IPS DF 6.9 (cell line): ENCODE measurements around the gene STX7.
A peak's percentile ranks its signal among the peaks of the same experiment; 100 is the strongest.
"Not testable (repeated sequence)": the region's sequence is repeated elsewhere in the genome, so short reads cannot be mapped to it uniquely, and the experiment has no call there.

Experiments used
- DNase-seq: peaks from one replicate; pipeline ENCODE4 v3.0.0-alpha.2; 2013; ENCODE audit warnings: low read depth, low spot score
- H3K27ac ChIP-seq: one replicate; pipeline ENCODE4 v1.5.1; 2013; ENCODE audit warnings: low read length, control low read depth
- H3K27me3 ChIP-seq: 2 replicates; pipeline ENCODE4 v1.6.1; 2013; ENCODE audit warnings: mild to moderate bottlenecking, low read length; ENCODE audit not compliant: control insufficient read depth, insufficient read depth
- H3K36me3 ChIP-seq: 2 replicates; pipeline ENCODE4 v1.6.1; 2013; ENCODE audit warnings: low read length; ENCODE audit not compliant: control insufficient read depth, insufficient read depth
- H3K4me1 ChIP-seq: 2 replicates; pipeline ENCODE4 v1.6.1; 2013; ENCODE audit warnings: low read length; ENCODE audit not compliant: control insufficient read depth, insufficient read depth
- H3K4me3 ChIP-seq: 2 replicates; pipeline ENCODE4 v1.5.1; 2013; ENCODE audit warnings: mild to moderate bottlenecking, low read length
- H3K9me3 ChIP-seq: 2 replicates; pipeline ENCODE4 v1.6.1; 2013; ENCODE audit warnings: low read length, inconsistent platforms; ENCODE audit not compliant: control insufficient read depth, insufficient read depth
- WGBS: extraction: QIAGEN DNeasy Blood & Tissue Kit; methylation state at CpG from one replicate; pipeline ENCODE4 v1.1.7; 2013; ENCODE audit warnings: mixed read lengths, missing lambda C conversion rate; ENCODE audit not compliant: insufficient read length, insufficient coverage; 5-methylcytosine and 5-hydroxymethylcytosine counted together

Gene STX7

GRCh38 chr6:132512638-132513632 lies at the start of gene STX7:
Gene STX7 (minus strand): TSS chr6:132513116. CDS start chr6:132503530, 9,586 bp downstream.
- Histone ChIP-seq H3K36me3 (no peaks in the 10 kb centered on the region), H3K4me3 (peak within 1 kb of the TSS; percentile 76; the same call in 1 of the 2 replicates), H3K27me3 (no peaks in the 10 kb centered on the region), H3K4me1 (no peaks in the 10 kb centered on the region), H3K27ac (no peak within 1 kb of the TSS), H3K9me3 (no peaks in the 10 kb centered on the region)
- no CpG with 5 or more reads among the region's 67 CpGs for WGBS
- peak; percentile 63 for DNase-seq

GRCh38 chr6:132560087-132560486 lies 47.2 kb upstream of the STX7 start:
- H3K36me3 ChIP-seq, H3K4me3 ChIP-seq, H3K27ac ChIP-seq, DNase-seq, H3K4me1 ChIP-seq, H3K27me3 ChIP-seq, H3K9me3 ChIP-seq: not testable (repeated sequence)
- WGBS: no CpG with 5 or more reads among the region's 3 CpGs

- Histone ChIP-seq H3K4me3 (no peak within 1 kb of the TSS), H3K36me3 (no peaks in the 10 kb centered on the region), H3K9me3 (no peaks in the 10 kb centered on the region), H3K4me1 (peaks cover 5% of the 10 kb centered on the region), H3K27me3 (no peaks in the 10 kb centered on the region), H3K27ac (no peak within 1 kb of the TSS)
- DNase-seq: no peak
- no CpG with 5 or more reads among the region's 2 CpGs for WGBS
These were observed 39.5 kb upstream of the STX7 start, which contains the start of gene TAAR8 for GRCh38 chr6:132552372-132552771. Gene TAAR8 (plus strand): TSS chr6:132552672. CDS start chr6:132552693, 21 bp downstream.

GRCh38 chr6:132551214-132551613 lies 38.3 kb upstream of the STX7 start:
- H3K9me3 ChIP-seq: no peaks in the 10 kb centered on the region
- no CpG with 5 or more reads among the region's 4 CpGs for WGBS
- no peak overlapping the region for H3K27ac ChIP-seq
- H3K4me3 ChIP-seq: no peak overlapping the region
- no peaks in the 10 kb centered on the region for H3K36me3 ChIP-seq
- H3K27me3 ChIP-seq: no peaks in the 10 kb centered on the region
- H3K4me1 ChIP-seq: peaks cover 5% of the 10 kb centered on the region
- DNase-seq: no peak

- no peaks in the 10 kb centered on the region for H3K27me3 ChIP-seq
- H3K27ac ChIP-seq: no peak overlapping the region
- H3K9me3 ChIP-seq: no peaks in the 10 kb centered on the region
- no peak for DNase-seq
- peaks cover 5% of the 10 kb centered on the region for H3K4me1 ChIP-seq
- no CpG with 5 or more reads among the region's 4 CpGs for WGBS
- no peak overlapping the region for H3K4me3 ChIP-seq
- H3K36me3 ChIP-seq: no peaks in the 10 kb centered on the region
These were observed 36.0 kb upstream of the STX7 start for GRCh38 chr6:132548746-132549463.

- Histone ChIP-seq H3K27ac (no peak overlapping the region), H3K4me3 (no peak overlapping the region), H3K36me3 (no peaks in the 10 kb centered on the region), H3K4me1 (no peaks in the 10 kb centered on the region), H3K9me3 (no peaks in the 10 kb centered on the region), H3K27me3 (no peaks in the 10 kb centered on the region)
- DNase-seq: no peak
These were observed 31.9 kb upstream of the STX7 start for GRCh38 chr6:132544826-132545225.

GRCh38 chr6:132537977-132538376 lies 25.1 kb upstream of the STX7 start, which contains the start of gene TAAR9:
Gene TAAR9 (plus strand): TSS chr6:132538277. CDS start chr6:132538290, 13 bp downstream.
- H3K27ac ChIP-seq: no peak within 1 kb of the TSS
- H3K9me3 ChIP-seq: no peaks in the 10 kb centered on the region
- no peak within 1 kb of the TSS for H3K4me3 ChIP-seq
- WGBS: no CpG with 5 or more reads among the region's 4 CpGs
- H3K36me3 ChIP-seq: no peaks in the 10 kb centered on the region
- no peaks in the 10 kb centered on the region for H3K4me1 ChIP-seq
- DNase-seq: no peak
- H3K27me3 ChIP-seq: no peaks in the 10 kb centered on the region

GRCh38 chr6:132537145-132537544 lies 24.2 kb upstream of the STX7 start:
- Histone ChIP-seq H3K36me3 (no peaks in the 10 kb centered on the region), H3K4me3 (no peak overlapping the region), H3K27ac (no peak overlapping the region), H3K9me3 (no peaks in the 10 kb centered on the region), H3K27me3 (no peaks in the 10 kb centered on the region), H3K4me1 (no peaks in the 10 kb centered on the region)
- WGBS: no CpG with 5 or more reads among the region's 3 CpGs
- DNase-seq: no peak

GRCh38 chr6:132534546-132534945 lies 21.6 kb upstream of the STX7 start:
- H3K36me3 ChIP-seq, DNase-seq, H3K4me1 ChIP-seq, H3K9me3 ChIP-seq, H3K27me3 ChIP-seq, H3K4me3 ChIP-seq, H3K27ac ChIP-seq: not testable (repeated sequence)
- no CpG with 5 or more reads among the region's 2 CpGs for WGBS

- H3K4me1 ChIP-seq: peaks cover 1% of the 10 kb centered on the region; the same call in 1 of the 2 replicates
- H3K27me3 ChIP-seq: no peaks in the 10 kb centered on the region
- no peaks in the 10 kb centered on the region for H3K9me3 ChIP-seq
- DNase-seq: peak; percentile 50
- H3K4me3 ChIP-seq: no peak overlapping the region
- WGBS: no CpG with 5 or more reads among the region's 9 CpGs
- no peaks in the 10 kb centered on the region for H3K36me3 ChIP-seq
- H3K27ac ChIP-seq: no peak overlapping the region
These were observed 17.5 kb upstream of the STX7 start for GRCh38 chr6:132530293-132530974.
